GM21381 (cell line): ENCODE data around the gene CNNM3.
A peak's percentile ranks its signal among the peaks of the same experiment; 100 is the strongest.
"Not testable (repeated sequence)": the region's sequence is repeated elsewhere in the genome, so short reads cannot be mapped to it uniquely, and the experiment has no call there.

ENCODE experiments used
- ATAC-seq: cut with Tn5 transposase; IDR thresholded peaks from one replicate; pipeline ENCODE4 v1.9.1; 2021; ENCODE audit warnings: mild to moderate bottlenecking, moderate library complexity; ENCODE audit not compliant: unreplicated experiment

CNNM3 gene

GRCh38 chr2:96816127-96816835 is at the start of gene CNNM3:
Gene CNNM3 (plus strand): TSS chr2:96816268. CDS start chr2:96816278, 10 bp downstream.
- peak; percentile 84 for ATAC-seq

GRCh38 chr2:96767135-96767871 is 48.8 kb upstream of the CNNM3 start:
- no peak for ATAC-seq

- ATAC-seq: no peak
Observed at GRCh38 chr2:96768083-96768561, 47.9 kb upstream of the CNNM3 start.

GRCh38 chr2:96769814-96770213 is 46.3 kb upstream of the CNNM3 start:
- no peak for ATAC-seq

- ATAC-seq: no peak
Observed at GRCh38 chr2:96770442-96771202, 45.4 kb upstream of the CNNM3 start.

- ATAC-seq: no peak
Observed at GRCh38 chr2:96771796-96772618, 44.1 kb upstream of the CNNM3 start.

- no peak for ATAC-seq
Observed at GRCh38 chr2:96772903-96773671, 43.0 kb upstream of the CNNM3 start.

GRCh38 chr2:96773922-96774321 is 42.1 kb upstream of the CNNM3 start:
- peak; percentile 37 for ATAC-seq

GRCh38 chr2:96775160-96775559 is 40.9 kb upstream of the CNNM3 start:
- ATAC-seq: no peak

GRCh38 chr2:96783388-96783787 is 32.7 kb upstream of the CNNM3 start:
- no peak for ATAC-seq

- ATAC-seq: no peak
Observed at GRCh38 chr2:96787411-96787810, 28.7 kb upstream of the CNNM3 start.

GRCh38 chr2:96788442-96789244 is 27.4 kb upstream of the CNNM3 start:
- ATAC-seq: no peak

GRCh38 chr2:96789245-96789617 is 26.8 kb upstream of the CNNM3 start:
- no peak for ATAC-seq

- ATAC-seq: no peak
Observed at GRCh38 chr2:96792772-96793749, 23.0 kb upstream of the CNNM3 start.

- ATAC-seq: no peak
Observed at GRCh38 chr2:96795076-96795475, 21.0 kb upstream of the CNNM3 start.

- ATAC-seq: not testable (repeated sequence)
Observed at GRCh38 chr2:96796497-96796896, 19.6 kb upstream of the CNNM3 start.

- no peak for ATAC-seq
Observed at GRCh38 chr2:96797066-96797625, 18.9 kb upstream of the CNNM3 start.
